Brain microvascular endothelial cell (primary cell): Measurements from ENCODE around the gene ZSCAN5A.

Source experiments
- DNase-seq: peaks from one replicate; pipeline ENCODE4 v3.0.0-alpha.2; 2020
- H3K27ac ChIP-seq: fragments of 250-450 bp; sonication (Bioruptor Pico); 2 replicates; pipeline ENCODE4 v1.5.1; 2020; ENCODE audit warnings: mild to moderate bottlenecking, moderate library complexity
- H3K27me3 ChIP-seq: fragments of 250-450 bp; sonication (Bioruptor Pico); replicated peaks from 2 replicates; pipeline ENCODE4 v1.5.1; 2020; ENCODE audit warnings: mild to moderate bottlenecking
- H3K36me3 ChIP-seq: fragments of 250-450 bp; sonication (Bioruptor Pico); replicated peaks from 2 replicates; pipeline ENCODE4 v1.5.1; 2020; ENCODE audit warnings: mild to moderate bottlenecking
- H3K4me3 ChIP-seq: 2 replicates; pipeline ENCODE4 v1.5.1; 2011; ENCODE audit warnings: low read depth, mild to moderate bottlenecking, control low read depth, low read length, moderate library complexity
- in situ Hi-C: cut with HindIII; loops from 2 replicates; pipeline ENCODE4 v1.10.0; 2017; ENCODE audit warnings: low sequenced_read_pairs, low pct_ligation_motif_present
- TF ChIP-seq, protein P1 (sequence below): IDR thresholded peaks from 2 replicates; pipeline ENCODE4 v1.5.1; 2011; ENCODE audit warnings: low read depth, mild to moderate bottlenecking, moderate library complexity, low read length, control low read depth, inconsistent platforms; ENCODE audit errors: missing control alignments

The ZSCAN5A gene

DNA sequence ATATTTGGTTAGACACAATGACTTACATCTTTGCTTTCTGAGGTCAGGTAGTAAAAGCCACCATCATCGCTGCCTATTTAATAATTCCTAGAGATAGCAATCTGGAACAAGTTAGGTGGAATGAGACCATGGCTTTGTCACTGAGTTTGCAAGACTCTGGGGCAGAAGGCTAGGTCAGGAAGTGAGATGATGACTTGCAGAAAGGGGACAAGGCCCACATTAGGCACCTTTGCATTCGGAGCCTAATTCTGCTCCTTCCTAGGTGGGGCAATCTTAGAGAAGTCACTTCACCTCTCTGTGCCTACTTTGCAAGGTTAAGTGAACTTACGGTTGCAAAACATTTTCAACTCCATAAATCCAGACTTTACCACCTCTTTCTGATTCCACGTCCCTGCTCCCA, 31.8 kb downstream of the ZSCAN5A start:
- TF ChIP-seq, protein P1, sequence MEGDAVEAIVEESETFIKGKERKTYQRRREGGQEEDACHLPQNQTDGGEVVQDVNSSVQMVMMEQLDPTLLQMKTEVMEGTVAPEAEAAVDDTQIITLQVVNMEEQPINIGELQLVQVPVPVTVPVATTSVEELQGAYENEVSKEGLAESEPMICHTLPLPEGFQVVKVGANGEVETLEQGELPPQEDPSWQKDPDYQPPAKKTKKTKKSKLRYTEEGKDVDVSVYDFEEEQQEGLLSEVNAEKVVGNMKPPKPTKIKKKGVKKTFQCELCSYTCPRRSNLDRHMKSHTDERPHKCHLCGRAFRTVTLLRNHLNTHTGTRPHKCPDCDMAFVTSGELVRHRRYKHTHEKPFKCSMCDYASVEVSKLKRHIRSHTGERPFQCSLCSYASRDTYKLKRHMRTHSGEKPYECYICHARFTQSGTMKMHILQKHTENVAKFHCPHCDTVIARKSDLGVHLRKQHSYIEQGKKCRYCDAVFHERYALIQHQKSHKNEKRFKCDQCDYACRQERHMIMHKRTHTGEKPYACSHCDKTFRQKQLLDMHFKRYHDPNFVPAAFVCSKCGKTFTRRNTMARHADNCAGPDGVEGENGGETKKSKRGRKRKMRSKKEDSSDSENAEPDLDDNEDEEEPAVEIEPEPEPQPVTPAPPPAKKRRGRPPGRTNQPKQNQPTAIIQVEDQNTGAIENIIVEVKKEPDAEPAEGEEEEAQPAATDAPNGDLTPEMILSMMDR: no peak
- Histone ChIP-seq H3K4me3 (no peak overlapping the region), H3K27ac (no peak overlapping the region), H3K27me3 (no peaks in the 10 kb centered on the region), H3K36me3 (no peaks in the 10 kb centered on the region)
- in situ Hi-C loops: no loop called here
- DNase-seq: no peak

DNA sequence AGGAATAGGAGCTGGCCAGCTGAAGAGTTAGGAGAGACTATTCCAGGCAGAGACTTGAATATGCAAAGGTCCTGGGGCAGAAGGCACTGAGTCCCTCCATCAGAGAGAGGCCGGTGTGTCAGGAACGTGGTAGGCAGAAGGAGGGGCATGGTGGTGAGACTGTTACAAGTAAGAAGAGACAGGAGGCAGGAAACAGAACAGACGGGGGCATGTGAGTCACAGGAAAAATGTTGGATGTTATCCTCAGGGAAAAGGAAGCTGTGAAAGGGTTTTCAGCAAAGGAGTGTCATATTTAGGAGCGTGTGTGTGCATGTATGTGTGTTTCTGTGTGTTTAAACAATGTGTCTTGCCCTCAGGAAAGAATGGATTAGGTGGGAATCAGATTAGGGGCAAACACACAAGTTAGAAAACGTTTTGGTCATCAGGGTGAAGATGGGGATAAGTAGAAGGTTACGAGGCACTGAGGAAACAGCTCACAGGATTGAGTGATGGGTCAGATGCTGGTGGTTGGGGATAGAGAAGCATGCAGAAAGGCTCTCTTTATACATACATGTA, 41.0 kb downstream of the ZSCAN5A start:
- no peaks in the 10 kb centered on the region for H3K27me3 ChIP-seq
- H3K4me3 ChIP-seq: no peak overlapping the region
- TF ChIP-seq, protein P1: no peak
- peak; percentile 45 for DNase-seq
- H3K36me3 ChIP-seq: no peaks in the 10 kb centered on the region
- in situ Hi-C loops: no loop called here
- no peak overlapping the region for H3K27ac ChIP-seq

DNA sequence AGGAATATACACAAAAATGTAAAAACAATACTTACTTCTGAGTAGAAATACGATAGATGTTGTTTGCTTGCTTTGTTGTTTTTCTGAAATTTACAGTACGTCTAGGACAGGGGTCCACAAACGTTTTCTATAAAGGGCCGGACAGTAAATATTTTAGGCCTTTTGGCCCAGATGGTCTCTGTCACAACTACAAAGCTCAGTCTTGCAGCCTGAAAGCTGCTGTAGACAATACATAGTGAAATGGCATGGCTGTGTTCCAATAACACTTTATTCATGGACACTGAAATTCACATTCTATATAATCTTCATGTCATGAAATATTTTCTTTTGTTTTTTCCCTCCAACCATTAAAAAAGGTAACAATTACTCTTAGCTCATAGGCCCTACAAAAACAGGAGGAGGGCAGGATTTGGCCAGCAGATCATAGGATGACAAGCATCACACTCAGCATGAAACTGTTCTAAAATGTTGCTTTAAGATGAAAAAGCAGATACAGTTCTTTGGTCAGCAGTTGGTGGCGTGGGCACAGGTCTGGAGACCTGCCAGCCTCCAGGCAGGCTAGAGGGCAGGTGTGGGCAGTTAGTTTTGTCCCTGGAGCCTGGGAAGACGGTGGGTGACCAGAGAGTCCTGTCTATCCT, 42.4 kb downstream of the ZSCAN5A start, which contains the start of gene EDDM13:
TSS of gene EDDM13 (plus strand) at position 588 of the 638 bp plus-strand sequence. CDS start 87 bp downstream, outside the sequence.
- in situ Hi-C loops: no loop called here
- H3K4me3 ChIP-seq: no peak within 1 kb of the TSS
- no peak within 1 kb of the TSS for H3K27ac ChIP-seq
- no peaks in the 10 kb centered on the region for H3K27me3 ChIP-seq
- TF ChIP-seq, protein P1: no peak
- DNase-seq: no peak
- no peaks in the 10 kb centered on the region for H3K36me3 ChIP-seq

DNA sequence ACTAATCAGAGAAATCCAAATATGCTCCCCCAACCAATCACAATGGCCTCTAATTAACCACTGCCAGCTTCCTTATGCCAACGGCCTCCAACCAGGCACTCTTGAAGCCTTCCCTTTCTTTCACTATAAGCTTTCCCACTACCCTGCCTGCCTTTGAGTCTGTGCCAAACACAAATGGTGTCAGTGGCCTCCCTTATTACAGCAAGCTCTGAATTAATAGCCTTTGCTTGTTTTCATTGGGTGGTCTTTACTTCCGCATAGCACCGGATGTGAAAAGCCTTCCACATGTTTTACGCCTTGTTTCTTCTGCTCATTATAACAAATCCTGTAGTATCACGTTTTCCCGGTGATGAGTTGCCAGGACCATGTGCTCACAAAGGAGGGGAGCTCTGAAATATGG, 43.5 kb downstream of the ZSCAN5A start:
- DNase-seq: no peak
- H3K36me3 ChIP-seq: no peaks in the 10 kb centered on the region
- H3K4me3 ChIP-seq: no peak overlapping the region
- no peaks in the 10 kb centered on the region for H3K27me3 ChIP-seq
- TF ChIP-seq, protein P1: no peak
- H3K27ac ChIP-seq: no peak overlapping the region
- in situ Hi-C loops: no loop called here

DNA sequence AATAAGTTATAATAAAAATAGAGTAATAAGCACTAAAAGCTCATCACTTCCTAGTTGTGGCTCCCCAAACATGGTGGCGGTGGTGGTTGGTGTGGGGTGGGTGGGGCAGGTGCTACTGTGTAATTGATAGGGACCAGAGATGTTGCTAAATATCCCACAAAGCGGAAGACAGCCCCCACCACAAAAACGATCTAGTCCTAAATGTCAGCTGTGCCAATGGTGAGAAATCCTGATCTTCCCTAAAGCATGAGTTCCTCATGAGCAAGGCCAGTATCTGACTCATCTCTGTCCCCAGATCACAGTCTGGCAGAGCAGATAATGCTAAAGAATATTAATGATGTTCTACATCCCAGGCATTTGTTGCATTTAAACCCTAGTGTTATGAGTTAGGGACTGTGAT, 44.0 kb downstream of the ZSCAN5A start:
- H3K27me3 ChIP-seq: no peaks in the 10 kb centered on the region
- no peak overlapping the region for H3K4me3 ChIP-seq
- H3K36me3 ChIP-seq: no peaks in the 10 kb centered on the region
- no peak overlapping the region for H3K27ac ChIP-seq
- TF ChIP-seq, protein P1: no peak
- in situ Hi-C loops: no loop called here
- DNase-seq: no peak

DNA sequence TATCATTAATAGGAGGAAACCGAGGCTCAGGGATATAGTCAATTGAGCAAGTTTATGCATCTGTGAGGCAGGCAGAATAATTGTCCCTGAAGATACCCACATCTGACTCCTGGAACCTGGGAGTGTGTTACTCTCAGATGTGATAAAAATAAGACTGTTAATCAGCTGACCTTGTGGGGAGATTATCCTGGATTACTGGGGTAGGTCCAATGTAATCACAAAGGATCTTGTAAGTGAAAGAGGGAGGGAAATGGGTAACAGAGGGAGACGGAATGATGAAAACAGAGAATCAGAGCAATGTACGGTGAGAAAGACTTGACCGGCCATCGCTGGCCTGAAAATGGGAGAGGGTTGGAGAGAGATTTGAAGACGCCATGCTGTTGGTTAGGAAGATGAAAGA, 45.3 kb downstream of the ZSCAN5A start:
- in situ Hi-C loops: no loop called here
- no peak for DNase-seq
- no peak overlapping the region for H3K4me3 ChIP-seq
- no peaks in the 10 kb centered on the region for H3K36me3 ChIP-seq
- TF ChIP-seq, protein P1: no peak
- H3K27ac ChIP-seq: no peak overlapping the region
- no peaks in the 10 kb centered on the region for H3K27me3 ChIP-seq
